SH-SY5Y (cell line): ENCODE data around the gene TBC1D30.

ENCODE experiments used
- GATA2 ChIP-seq: IDR thresholded peaks from 2 replicates; pipeline ENCODE4 v1.6.1; 2011; ENCODE audit warnings: mild to moderate bottlenecking, low read depth, low read length
- GATA3 ChIP-seq: IDR thresholded peaks from 2 replicates; pipeline ENCODE4 v1.6.1; 2011; ENCODE audit warnings: low read depth, mild to moderate bottlenecking, low read length, moderate library complexity

DNA sequence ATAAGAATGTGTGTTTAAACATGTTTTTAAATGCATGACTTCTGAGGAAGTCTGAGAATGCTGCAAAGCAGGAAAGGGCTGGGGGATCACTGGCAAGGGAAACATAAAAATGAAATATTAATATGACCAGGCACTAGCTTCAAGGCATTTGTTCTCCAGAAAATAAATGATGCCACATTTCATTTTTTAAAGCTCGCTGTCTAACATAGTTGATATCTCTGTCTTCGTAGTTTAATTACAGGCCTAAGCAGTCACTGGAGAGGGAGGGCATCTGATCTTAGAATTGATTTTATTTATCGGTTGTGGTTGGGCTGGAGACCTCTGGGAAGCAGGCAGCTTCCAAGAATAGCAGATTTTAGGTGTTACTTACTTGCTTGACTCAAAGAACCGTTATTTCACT lies 87.5 kb downstream of the TBC1D30 start:
- TF ChIP-seq GATA2, result no peak
- no peak for TF ChIP-seq GATA3
